Endothelial cell of umbilical vein (primary cell): ENCODE measurements around the gene HSPA12A. TPM values are rescaled to one million over a fixed set of nuclear protein-coding genes. Genes with fewer than 3 reads are reported as not detected.

Experiments used
- BruUV-seq: library from RNA; stranded (reverse); fragments of 400-500 nt; replicated peaks from 2 replicates; lab custom pipeline; 2021; lab: Mats Ljungman, UMichigan
- CTCF ChIA-PET: fragments of 300-600, 350-600 bp; sonication (Branson Sonifier 250); formaldehyde crosslinking; loops from one replicate; lab custom pipeline; 2021; ENCODE audit warnings: antibody characterized with exemption, inconsistent platforms; lab: Charles Lee
- POLR2A ChIA-PET: fragments of 300-600, 350-600 bp; sonication (Branson Sonifier 250); formaldehyde crosslinking; loops from one replicate; lab custom pipeline; 2021; ENCODE audit warnings: antibody characterized with exemption, inconsistent platforms; lab: Charles Lee
- DNase-seq: peaks from one replicate; pipeline ENCODE4 v3.0.0-alpha.2; 2011; ENCODE audit warnings: low read depth, low spot score
- FAIRE-seq: peaks from 2 replicates; lab custom pipeline; 2011; peaks lifted over from hg19 to GRCh38; lab: Jason Lieb, UNC
- H2AFZ ChIP-seq: 2 replicates; pipeline ENCODE4 v1.6.0; 2012; ENCODE audit warnings: low read depth, low read length, control low read depth, inconsistent platforms
- H3K27ac ChIP-seq: 2 replicates; pipeline ENCODE4 v1.5.1; 2011; ENCODE audit warnings: low read depth, mild to moderate bottlenecking, control low read depth, low read length, moderate library complexity; ENCODE audit not compliant: insufficient read depth
- H3K27me3 ChIP-seq, 2 experiments: 2 replicates each; pipeline versions ENCODE4 v1.6.0 to v1.6.1; 2011; ENCODE audit warnings: low read length in 2 of 2, mixed read lengths in 1 of 2; ENCODE audit not compliant: control insufficient read depth in 2 of 2, insufficient read depth in 2 of 2
- H3K36me3 ChIP-seq, 2 experiments: 2 replicates in 1 of 2; 3 replicates in 1 of 2; pipeline ENCODE4 v1.5.1; 2011; ENCODE audit warnings: low read length in 2 of 2, mild to moderate bottlenecking in 1 of 2, moderate library complexity in 1 of 2; ENCODE audit not compliant: control insufficient read depth in 2 of 2, insufficient read depth in 2 of 2; ENCODE audit errors: extremely low read depth in 1 of 2
- H3K4me1 ChIP-seq: 3 replicates; pipeline ENCODE4 v1.5.1; 2011; ENCODE audit warnings: mild to moderate bottlenecking, low read length; ENCODE audit not compliant: control insufficient read depth, insufficient read depth; ENCODE audit errors: extremely low read depth
- H3K4me2 ChIP-seq: 2 replicates; pipeline ENCODE4 v1.6.1; 2011; ENCODE audit warnings: low read length, control low read depth, mixed read lengths; ENCODE audit not compliant: insufficient read depth
- H3K4me3 ChIP-seq, 3 experiments: fragments of 200-600 bp in 1 of 3; sonication (generic), shearing (Covaris generic) in 1 of 3; replicated peaks in 1 of 3; 2 replicates each; pipeline ENCODE4 v1.5.1; 2011 to 2016; ENCODE audit warnings: control low read depth in 3 of 3, low read length in 3 of 3, mild to moderate bottlenecking in 2 of 3, inconsistent platforms in 1 of 3, low read depth in 1 of 3, moderate library complexity in 1 of 3; ENCODE audit not compliant: insufficient read depth in 1 of 3
- H3K79me2 ChIP-seq: 2 replicates; pipeline ENCODE4 v1.6.0; 2012; ENCODE audit warnings: low read length, inconsistent platforms; ENCODE audit not compliant: control insufficient read depth, insufficient read depth
- H3K9ac ChIP-seq: replicated peaks from 2 replicates; pipeline ENCODE3; 2011; ENCODE audit warnings: low read length, control low read depth; ENCODE audit not compliant: insufficient read depth; ENCODE audit errors: extremely low read depth
- H3K9me1 ChIP-seq: replicated peaks from 3 replicates; pipeline ENCODE4 v1.6.0; 2011; ENCODE audit warnings: mild to moderate bottlenecking, low read length; ENCODE audit not compliant: control insufficient read depth, insufficient read depth; ENCODE audit errors: extremely low read depth
- H3K9me3 ChIP-seq: replicated peaks from 2 replicates; pipeline ENCODE4 v1.5.1; 2012; ENCODE audit warnings: low read length, inconsistent platforms; ENCODE audit not compliant: control insufficient read depth, insufficient read depth
- H4K20me1 ChIP-seq: replicated peaks from 2 replicates; pipeline ENCODE3; 2011; ENCODE audit warnings: mild to moderate bottlenecking, low read length; ENCODE audit not compliant: control insufficient read depth, insufficient read depth; ENCODE audit errors: extremely low read depth
- EZH2 ChIP-seq: IDR thresholded peaks from 2 replicates; pipeline ENCODE4 v1.6.1; 2012; ENCODE audit warnings: borderline replicate concordance, low read depth, mild to moderate bottlenecking, moderate library complexity, low read length, inconsistent platforms; ENCODE audit not compliant: severe bottlenecking
- FOS ChIP-seq: IDR thresholded peaks from 2 replicates; pipeline ENCODE4 v1.6.1; 2011; ENCODE audit warnings: mild to moderate bottlenecking, low read length, moderate library complexity, borderline replicate concordance; ENCODE audit not compliant: insufficient read depth
- GATA2 ChIP-seq: IDR thresholded peaks from 2 replicates; pipeline ENCODE4 v1.7.0; 2011; ENCODE audit warnings: low read depth, mild to moderate bottlenecking, moderate library complexity, mixed read lengths, low read length; ENCODE audit not compliant: insufficient read length, insufficient read depth
- JUN ChIP-seq: IDR thresholded peaks from 2 replicates; pipeline ENCODE4 v1.6.1; 2011; ENCODE audit warnings: borderline replicate concordance, low read depth; ENCODE audit not compliant: insufficient read length, insufficient read depth
- MYC ChIP-seq: IDR thresholded peaks from one replicate; pipeline ENCODE4 v1.6.1; 2011; ENCODE audit warnings: mild to moderate bottlenecking, low read depth, low read length
- POLR2A ChIP-seq: IDR thresholded peaks from 2 replicates; pipeline ENCODE4 v1.6.1; 2012; ENCODE audit warnings: low read depth, mild to moderate bottlenecking, control low read depth, low read length
- POLR2AphosphoS5 ChIP-seq: IDR thresholded peaks from 2 replicates; pipeline ENCODE4 v1.6.1; 2012; ENCODE audit warnings: low read depth, mild to moderate bottlenecking, control low read depth, low read length, moderate library complexity; ENCODE audit not compliant: insufficient read depth
- dilution Hi-C: fragments of 300-500 bp; cut with MboI; formaldehyde crosslinking; loops from one replicate; pipeline ENCODE4 v1.15.0; 2019; ENCODE audit warnings: low sequenced_read_pairs; ENCODE audit not compliant: extremely low pct_ligation_motif_present
- intact Hi-C: fragments of 100-400 bp; cut with micrococcal nuclease; formaldehyde crosslinking; loops from one replicate; pipeline ENCODE4 v1.10.0; 2022
- polyA plus RNA-seq, 4 experiments: library from polyadenylated mRNA; depleted of rRNA in 3 of 4; stranded (reverse) in 3 of 4; unstranded in 1 of 4; fragments of >200 nt; gene quantifications; 2 replicates each; pipeline versions ENCODE4 v1.2.1 to v1.2.3, GENCODE V29; 2011 to 2012; ENCODE audit warnings: missing spikeins in 1 of 4
- total RNA-seq: library from RNA; stranded (reverse); gene quantifications from 2 replicates; pipeline ENCODE4 v1.2.3, GENCODE V29; 2021
- TF ChIP-seq, protein P1 (sequence below), 2 donors: IDR thresholded peaks; 1 replicate in 1 of 2; 2 replicates in 1 of 2; pipeline ENCODE4 v1.5.1; 2011; ENCODE audit warnings: low read length in 2 of 2, mild to moderate bottlenecking in 2 of 2, moderate library complexity in 2 of 2, control low read depth in 1 of 2, inconsistent platforms in 1 of 2, low read depth in 1 of 2; ENCODE audit not compliant: insufficient read depth in 1 of 2; ENCODE audit errors: extremely low read depth in 1 of 2
- TF ChIP-seq, protein P2 (sequence below): IDR thresholded peaks from 2 replicates; pipeline ENCODE4 v1.6.1; 2011; ENCODE audit not compliant: insufficient read depth, insufficient read length

Gene HSPA12A
- total and polyA plus RNA-seq, 2 donors (not counting 3 experiments of a cell fraction or from before 2014, with no cell fraction given), result 0.22 to 0.29 TPM

GRCh38 chr10:116646502-116646901 lies 95.9 kb downstream of the HSPA12A start:
- TF ChIP-seq FOS (no peak), MYC (no peak), EZH2 (no peak), GATA2 (no peak), POLR2A (no peak), JUN (no peak), POLR2AphosphoS5 (no peak)
- TF ChIP-seq, protein P1, sequence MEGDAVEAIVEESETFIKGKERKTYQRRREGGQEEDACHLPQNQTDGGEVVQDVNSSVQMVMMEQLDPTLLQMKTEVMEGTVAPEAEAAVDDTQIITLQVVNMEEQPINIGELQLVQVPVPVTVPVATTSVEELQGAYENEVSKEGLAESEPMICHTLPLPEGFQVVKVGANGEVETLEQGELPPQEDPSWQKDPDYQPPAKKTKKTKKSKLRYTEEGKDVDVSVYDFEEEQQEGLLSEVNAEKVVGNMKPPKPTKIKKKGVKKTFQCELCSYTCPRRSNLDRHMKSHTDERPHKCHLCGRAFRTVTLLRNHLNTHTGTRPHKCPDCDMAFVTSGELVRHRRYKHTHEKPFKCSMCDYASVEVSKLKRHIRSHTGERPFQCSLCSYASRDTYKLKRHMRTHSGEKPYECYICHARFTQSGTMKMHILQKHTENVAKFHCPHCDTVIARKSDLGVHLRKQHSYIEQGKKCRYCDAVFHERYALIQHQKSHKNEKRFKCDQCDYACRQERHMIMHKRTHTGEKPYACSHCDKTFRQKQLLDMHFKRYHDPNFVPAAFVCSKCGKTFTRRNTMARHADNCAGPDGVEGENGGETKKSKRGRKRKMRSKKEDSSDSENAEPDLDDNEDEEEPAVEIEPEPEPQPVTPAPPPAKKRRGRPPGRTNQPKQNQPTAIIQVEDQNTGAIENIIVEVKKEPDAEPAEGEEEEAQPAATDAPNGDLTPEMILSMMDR (IDR thresholded peaks at IDR 0.05; ENCODE audit: extremely low read depth in 1 of 2, insufficient read depth in 1 of 2, low read depth in 1 of 2, low read length in 2 of 2), result no peak
- TF ChIP-seq, protein P2, sequence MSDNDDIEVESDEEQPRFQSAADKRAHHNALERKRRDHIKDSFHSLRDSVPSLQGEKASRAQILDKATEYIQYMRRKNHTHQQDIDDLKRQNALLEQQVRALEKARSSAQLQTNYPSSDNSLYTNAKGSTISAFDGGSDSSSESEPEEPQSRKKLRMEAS, result no peak
- Histone ChIP-seq H3K4me3 (no peak overlapping the region), H3K79me2 (no peaks in the 10 kb centered on the region), H3K27me3 (no peaks in the 10 kb centered on the region), H3K4me1 (no peaks in the 10 kb centered on the region), H2AFZ (no peak overlapping the region), H3K9me3 (no peaks in the 10 kb centered on the region), H3K36me3 (no peaks in the 10 kb centered on the region), H3K4me2 (no peak overlapping the region), H3K9ac (no peak overlapping the region), H3K9me1 (no peaks in the 10 kb centered on the region), H3K27ac (no peak overlapping the region), H4K20me1 (no peaks in the 10 kb centered on the region)
- intact Hi-C loops, result no loop called here
- dilution Hi-C loops, result no loop called here
- ChIA-PET POLR2A (no interaction called here), CTCF (no interaction called here)
- BruUV-seq, result no TSS peak
- FAIRE-seq (no peak), DNase-seq (no peak)
